GM18519 (cell line): ENCODE measurements around the gene AMELY.
"Not testable (repeated sequence)": the region's sequence is repeated elsewhere in the genome, so short reads cannot be mapped to it uniquely, and the experiment has no call there.

Experiments
- ATAC-seq: cut with Tn5 transposase; IDR thresholded peaks from one replicate; pipeline ENCODE4 v1.9.1; 2021; ENCODE audit warnings: mild to moderate bottlenecking, moderate library complexity; ENCODE audit not compliant: unreplicated experiment, low FRiP score

The AMELY gene, protein sequence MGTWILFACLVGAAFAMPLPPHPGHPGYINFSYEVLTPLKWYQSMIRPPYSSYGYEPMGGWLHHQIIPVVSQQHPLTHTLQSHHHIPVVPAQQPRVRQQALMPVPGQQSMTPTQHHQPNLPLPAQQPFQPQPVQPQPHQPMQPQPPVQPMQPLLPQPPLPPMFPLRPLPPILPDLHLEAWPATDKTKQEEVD

DNA sequence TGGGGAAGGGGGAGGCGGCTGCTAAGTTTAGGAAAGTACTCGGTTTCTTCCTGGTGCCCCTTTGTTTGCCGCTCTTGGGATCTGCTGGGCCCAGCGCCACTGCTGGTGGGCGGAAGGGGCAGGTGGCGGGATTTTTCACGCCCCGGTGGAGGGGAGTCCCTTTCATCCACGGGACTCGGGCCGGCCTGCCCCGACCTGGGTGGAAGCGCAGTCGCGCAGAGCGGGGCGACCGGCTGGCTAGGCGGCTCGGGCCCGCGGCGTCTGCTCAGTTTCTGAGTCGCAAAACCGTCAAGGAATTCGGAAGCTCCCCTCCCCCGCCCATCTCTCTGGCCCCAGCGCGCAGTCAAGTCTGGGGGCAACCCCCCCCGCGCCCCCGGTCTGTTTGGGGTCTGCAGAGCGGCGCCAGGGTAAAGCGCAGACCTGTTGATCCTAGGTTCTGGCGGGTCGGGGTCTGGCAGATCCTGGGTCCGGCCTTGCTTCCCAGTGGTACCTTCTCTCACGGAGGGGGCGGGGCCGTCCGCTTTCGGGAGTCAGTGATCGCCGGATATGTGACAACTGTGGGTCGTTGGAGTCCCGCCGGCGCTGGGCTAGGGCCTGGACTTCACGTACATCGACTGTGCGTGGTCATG lies at the start of gene AMELY:
AMELY (minus strand) TSS at position 500 of the 629 bp plus-strand sequence. CDS start 39,144 bp downstream, outside the sequence.
- no peak for ATAC-seq

DNA sequence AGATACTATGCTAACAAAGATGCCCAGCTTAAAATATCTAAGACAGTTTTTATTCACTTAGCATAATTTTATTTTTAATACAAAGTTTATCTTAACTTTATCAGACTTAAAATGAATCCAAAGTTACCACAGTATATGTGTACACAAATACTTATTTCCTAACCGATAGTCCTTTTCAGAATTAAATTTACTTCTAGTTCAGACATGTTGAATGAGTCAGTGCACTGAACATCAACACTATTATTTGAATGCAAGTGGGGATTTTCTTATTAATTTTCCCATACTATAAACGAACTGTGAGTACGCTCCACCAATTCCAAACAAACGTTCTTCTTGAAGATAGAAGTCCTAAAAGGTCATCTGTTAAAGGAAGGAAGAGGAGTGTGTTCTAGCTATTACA lies 38.4 kb upstream of the AMELY start:
- no peak for ATAC-seq

DNA sequence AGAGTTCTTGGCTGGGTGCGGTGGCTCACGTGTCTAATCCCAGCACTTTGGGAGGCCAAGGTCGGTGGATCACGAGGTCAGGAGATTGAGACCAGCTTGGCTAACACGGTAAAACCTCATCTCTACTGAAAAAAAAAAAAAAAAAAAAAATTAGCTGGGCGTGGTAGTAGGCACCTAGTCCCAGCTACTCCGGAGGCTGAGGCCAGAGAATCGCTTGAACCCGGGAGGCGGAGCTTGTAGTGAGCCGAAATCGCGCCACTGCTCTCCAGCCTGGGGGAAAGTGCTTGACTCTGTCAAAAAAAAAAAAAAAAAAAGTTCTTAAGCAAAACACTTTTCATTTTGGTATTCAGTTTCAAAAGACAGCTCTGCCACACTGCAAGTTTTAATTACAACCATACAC lies 36.8 kb upstream of the AMELY start:
- ATAC-seq = no peak

DNA sequence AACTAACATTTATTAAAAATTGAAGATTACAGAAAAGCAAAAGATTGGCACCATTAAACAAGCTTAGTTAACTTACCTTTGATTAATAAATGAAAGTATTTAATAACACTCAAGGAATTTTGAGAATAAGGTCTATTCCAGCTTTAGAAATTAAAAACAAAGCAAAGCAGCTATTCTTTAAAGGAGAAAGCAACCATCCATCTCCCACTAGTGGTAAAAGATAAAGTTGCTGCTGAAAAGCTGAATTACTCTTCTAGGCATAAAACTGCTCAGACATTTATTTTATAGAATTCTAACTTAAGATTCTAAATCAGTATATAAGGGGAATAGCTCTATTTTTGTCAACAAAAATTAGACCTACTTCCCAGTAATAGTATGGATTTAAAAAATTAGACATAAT lies 36.1 kb upstream of the AMELY start:
- ATAC-seq = no peak

DNA sequence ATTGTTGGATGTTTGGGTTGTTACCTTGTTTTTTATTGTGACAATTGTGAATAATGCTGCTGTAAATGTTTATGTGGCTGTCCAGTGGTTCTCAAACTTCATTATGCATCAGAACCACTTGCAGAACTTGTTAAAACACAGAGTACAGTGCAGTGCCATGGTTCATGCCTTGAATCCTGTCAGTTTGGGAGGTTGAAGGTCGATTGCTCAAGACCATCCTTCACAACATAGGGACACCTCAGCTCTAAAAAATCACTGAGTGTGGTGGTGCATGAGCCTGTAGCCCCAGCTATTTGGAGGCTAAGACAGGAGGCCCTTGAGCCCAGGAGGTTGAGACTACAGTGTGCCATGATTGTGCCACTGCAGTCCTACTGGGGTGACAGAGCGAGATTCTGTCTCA lies 23.9 kb upstream of the AMELY start:
- no peak for ATAC-seq

DNA sequence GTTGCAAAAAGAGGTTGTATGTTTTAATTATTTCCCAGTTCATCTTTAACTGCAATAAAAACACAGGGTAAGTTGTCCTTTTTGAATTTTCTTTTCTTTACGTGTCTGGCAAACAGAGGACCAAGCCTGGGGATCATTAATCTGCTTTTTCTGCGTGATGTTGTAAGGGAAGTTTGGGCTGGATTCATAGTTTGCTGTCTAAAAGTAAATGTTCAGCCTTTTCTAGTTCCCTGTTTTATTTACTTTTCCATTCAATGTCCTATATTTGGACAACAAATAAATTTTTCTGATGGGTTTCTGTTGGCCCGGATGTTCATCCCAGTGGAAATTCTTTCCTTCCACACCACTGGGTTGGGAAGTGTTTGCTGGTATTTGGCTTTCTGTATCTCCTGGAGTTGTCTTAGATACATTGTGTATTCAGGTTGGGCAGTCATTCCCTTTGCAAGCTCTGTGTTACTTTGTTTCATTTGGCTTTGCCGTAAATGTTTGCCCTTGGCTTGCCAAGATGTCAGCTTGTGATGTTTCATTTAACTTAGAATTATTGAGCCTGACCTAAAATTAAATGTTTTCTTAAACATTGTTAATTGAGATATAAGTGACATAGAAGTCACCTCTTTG lies 20.3 kb upstream of the AMELY start:
- no peak for ATAC-seq

DNA sequence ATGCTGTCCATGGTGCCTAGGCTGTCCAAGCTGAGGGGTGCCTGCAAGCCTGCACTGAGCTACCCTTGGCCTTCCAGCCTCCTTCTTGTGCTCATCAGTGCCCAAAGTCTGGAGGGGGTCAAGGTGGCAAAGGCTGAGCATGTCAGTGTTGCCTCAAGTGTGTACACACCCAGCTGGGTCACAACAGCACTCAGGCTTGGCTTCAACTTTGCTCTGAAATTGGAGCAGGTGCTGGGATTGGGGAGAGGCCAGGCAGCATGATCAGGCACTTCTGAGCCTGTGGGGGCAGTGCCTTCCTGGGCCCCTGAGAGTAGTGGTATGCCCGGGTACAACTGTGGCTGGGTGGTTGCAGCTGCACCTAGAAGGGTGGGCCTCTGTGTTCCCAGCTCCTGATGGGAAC lies 17.7 kb upstream of the AMELY start:
- no peak for ATAC-seq

DNA sequence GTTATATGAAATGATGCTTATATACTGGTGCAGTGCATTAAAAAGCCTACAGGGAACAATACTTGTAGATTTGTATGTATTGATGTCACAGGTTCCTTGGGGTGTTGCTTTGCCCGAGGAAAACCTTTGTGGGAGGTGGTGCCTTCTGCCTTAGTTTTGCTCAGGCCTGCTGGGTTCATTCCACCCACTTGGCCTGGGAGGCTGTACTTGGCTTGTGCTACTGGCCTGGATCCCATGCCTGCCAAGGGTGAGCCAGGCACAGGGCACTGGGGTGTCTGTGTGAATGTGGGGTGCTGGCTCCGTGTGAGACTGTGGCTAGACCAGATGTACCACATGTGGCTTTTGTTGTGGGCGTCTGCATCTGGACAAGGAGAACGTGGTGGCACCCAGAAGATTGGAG lies 16.7 kb upstream of the AMELY start:
- ATAC-seq = no peak

DNA sequence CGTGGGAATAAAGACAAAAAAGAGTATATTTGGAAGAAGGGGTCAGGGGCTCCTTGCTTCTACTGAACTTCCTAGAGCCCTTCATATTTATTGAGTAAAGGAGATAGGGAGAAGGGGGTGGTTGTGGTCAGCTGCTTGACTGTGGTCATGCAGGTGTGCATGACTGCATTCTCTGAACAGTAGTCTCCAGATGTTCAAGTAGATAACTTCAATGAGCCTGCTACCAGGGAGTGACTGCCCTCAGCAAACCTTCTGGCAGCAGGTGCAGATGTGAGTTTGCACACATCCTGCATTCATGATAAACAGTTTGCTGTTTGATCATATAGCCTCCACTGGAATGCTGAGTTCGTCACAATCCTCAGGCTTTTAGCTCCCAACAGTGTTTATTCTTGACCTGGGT lies 9.5 kb upstream of the AMELY start:
- no peak for ATAC-seq

DNA sequence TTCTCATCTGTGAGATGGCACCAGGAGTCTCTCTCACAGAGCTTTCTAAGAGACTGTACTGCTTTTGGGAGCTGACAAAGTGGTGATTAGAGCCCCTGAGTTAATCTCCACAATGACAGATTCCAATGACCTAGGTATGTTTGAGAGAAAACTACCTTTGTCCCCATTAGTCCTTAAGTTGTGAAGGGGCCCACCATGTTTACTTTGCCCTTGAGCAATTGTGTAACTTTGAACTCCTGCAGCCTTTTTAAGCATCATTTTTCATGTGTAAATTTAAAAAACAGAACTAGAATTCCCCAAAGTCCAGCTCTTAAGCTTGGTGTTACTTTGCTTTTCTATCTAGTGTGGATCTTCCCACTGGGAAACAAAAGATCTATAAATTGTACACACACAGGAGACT lies 1.8 kb upstream of the AMELY start:
- ATAC-seq = no peak

DNA sequence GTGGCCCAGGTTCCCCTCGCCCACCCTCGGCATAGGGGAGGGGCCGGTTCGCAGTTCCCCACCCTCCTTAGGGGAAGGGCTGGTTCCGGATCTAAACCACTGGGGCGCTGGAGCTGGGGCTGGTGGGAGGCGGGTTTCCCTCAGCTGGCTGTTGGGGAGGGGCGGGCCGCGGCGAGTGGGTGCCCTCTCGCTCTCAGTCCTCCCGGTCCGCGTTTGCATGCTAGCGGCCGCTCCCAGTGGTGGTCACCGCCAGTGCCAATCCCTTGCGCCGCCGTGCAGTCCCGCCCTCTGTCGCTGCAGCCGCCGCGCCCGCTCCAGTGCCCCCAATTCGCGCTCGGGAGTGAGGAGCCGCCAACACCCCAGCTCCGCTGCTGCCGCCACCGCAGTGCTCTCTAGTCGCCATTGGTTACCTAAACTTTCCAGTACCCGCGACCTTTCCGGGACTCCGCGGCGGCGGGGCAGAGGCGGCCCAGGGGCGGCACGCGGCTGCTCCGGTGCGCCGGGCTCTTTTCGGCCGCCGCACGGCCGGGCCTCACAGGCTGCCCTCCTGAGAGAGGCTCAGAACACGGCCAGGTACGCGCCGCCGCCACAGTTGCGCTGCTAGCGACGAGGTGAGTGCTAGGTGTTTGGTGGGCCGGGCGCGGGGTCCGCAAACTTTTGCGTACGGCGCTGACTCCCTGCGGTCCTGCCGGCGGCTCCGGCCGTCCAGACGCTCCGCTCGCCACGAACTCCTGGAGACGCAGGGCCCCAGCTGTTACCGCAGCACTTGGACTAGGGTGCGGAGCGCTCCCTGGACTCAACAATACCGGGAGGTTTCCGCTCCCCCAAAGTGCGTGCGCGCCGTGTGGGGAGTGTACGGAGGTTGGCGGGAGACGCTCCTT lies 940 bp downstream of the AMELY start, which contains the start of gene TBL1Y:
TBL1Y (plus strand) TSS at position 326 of the 881 bp plus-strand sequence. CDS start 114,388 bp downstream, outside the sequence.
- ATAC-seq = no peak

DNA sequence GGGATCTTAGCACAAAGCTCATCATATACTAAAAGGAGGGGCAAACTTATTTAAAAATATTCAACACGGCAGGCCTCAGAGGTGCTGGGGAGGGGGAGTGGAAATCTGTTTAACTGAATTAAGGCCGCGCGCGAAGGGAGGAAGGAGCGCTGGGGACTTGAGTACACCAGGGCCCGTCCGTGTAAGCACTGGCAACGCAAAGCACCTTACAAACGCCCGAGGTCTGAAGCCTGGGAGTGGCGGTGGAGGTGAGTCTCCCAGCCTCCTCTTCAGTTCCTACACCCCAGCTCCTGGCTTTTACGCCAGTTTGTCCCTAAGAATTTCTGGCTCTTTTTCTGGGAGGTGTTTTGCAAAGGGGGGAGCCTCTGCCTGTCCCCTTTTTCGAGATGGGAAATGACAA lies 1.7 kb downstream of the AMELY start:
- ATAC-seq = no peak

DNA sequence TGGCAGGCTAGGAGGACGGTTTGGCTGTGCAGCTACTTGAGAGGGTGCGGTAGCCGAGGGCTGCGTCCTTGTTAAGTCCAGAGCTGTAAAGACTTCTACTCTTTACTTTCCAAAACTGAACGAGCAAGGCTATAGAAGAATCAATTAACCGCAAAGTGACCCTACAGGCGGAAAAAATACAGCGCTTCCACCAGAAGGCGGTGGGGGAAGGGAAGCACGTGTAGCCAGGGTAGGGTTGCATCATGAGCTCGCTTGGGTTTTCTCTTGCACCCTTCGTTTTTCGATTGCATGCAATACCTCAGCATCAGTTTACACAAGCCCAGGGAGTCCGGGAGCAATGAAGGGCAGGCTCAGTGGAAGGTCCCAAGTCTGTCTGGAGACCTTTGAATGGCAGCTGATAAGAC lies 2.4 kb downstream of the AMELY start:
- ATAC-seq = no peak

DNA sequence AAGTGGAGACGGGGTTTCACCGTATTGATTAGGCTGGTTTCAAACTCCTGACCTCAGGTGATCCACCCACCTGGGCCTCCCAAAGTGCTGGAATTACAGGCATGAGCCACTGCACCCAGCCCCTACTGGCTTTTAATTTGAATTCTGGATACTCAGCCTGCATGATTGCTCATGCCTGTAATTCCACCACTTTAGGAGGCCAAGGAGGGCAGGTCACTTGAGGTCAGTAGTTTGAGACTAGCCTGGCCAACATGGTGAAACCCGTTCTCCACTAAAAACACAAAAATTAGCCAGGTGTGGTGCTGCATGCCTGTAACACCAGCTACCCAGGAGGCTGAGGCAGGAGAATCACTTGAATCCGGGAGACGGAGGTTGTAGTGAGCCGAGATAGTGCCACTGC lies 3.5 kb downstream of the AMELY start:
- ATAC-seq = not testable (repeated sequence)

DNA sequence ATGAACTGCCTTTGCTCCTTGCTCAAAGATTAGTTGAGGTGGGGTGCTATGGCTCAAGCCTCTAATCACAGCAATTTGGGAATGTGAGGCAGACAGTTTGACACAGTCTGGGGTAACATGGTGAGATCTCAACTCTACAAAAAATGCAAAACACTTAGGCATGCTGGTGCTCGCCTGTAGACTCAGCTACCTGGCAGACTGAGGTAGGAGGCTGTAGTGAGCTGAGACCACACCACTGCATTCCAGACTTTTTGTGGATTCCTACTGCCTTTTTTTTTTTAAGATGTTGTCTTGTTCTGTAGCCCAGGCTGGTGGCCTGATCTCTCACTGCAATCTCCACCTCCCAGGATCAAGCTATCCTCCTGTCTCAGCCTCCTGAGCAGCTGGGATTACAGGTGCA lies 4.0 kb downstream of the AMELY start:
- ATAC-seq = no peak

DNA sequence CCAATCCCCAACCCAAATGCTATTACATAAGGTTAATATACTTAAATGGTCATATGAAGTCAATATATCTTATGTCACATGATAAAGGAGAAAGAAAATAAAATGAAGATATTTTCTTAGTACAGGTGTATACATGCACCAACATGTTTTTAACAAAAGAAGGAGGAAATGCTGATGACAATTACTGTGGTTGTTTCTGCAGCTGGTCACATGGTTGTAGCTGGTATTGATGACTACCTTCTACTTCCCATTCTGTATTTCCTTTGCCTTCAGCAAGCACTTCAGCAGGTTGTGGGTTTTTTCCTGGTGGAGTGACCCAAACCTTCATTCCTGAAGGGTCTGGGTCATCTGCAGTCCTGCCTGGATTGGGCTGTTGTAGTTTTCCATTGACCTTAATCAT lies 9.4 kb downstream of the AMELY start:
- not testable (repeated sequence) for ATAC-seq

DNA sequence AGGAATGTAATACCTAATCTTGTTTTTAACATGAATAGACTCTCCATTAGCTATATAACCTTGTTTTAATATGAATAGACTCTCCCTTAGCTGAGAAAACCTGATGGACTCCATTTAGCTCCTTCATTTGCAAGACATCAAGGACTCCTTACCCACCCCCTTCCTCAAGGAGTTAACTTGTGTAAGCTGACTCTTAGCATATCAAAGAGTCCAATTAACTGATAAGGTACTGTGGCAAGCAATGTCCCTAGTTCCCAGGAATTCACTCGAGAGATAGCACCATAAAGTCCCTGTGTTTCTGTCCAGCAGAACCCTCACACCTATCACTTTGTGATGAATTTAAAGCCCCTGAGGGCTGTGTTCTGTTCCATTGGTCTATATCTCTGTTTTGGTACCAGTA lies 16.3 kb downstream of the AMELY start:
- ATAC-seq = no peak

DNA sequence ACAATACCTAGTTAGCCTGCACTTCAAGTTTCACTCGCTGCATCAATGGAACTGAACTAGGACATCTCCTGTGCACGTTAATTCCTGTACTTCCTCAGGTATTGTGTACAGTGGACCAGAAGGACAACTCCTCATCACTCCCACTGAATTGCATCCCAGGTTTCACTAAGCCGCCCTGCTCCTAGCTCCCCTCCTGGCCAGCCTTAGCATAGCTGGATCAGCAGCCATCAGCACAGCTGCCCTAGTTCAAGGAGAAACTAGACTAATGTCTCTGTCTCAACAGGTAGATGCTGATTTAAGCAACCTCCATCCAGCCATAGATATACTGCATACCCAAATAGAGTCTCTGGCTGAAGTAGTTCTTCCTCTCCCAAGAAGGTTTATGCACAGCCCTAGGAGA lies 17.1 kb downstream of the AMELY start:
- ATAC-seq = no peak

DNA sequence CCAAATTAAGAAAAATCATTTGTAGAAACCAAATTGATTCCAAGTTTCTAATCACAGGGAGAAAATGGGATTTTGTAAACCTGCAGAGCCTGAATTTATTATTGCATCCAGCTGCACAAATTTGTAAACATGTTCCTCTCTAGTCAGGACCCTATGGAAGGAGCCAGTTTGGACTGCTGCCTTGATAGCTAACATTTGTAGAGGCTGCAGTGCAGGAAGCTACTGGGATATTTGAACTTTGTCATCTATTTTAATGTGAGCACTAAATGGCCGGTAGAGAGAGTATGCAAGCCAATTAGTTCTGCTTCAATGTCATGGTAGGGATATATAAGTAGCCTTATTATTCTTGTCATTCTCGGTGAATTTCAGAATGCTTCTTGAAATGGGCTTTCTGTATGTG lies 62.2 kb downstream of the AMELY start:
- ATAC-seq = no peak

DNA sequence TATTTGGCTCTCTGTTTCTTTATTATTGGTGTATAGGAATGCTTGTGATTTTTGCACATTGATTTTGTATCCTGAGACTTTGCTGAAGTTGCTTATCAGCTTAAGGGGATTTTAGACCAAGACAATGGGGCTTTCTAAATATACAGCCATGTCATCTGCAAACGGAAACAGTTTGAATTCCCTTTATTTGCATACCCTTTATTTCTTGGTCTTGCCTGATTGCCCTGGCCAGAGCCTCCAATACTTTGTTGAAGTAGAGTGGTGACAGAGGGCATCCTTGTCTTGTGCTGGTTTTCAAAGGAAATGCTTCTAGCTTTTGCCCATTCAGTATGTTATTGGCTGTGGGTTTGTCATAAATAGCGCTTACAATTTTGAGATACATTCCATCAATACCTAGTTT lies 68.9 kb downstream of the AMELY start:
- ATAC-seq = not testable (repeated sequence)
